Prostate gland (tissue), 2 donors: ENCODE measurements around the gene TTC38.

Experiments
- CTCF ChIP-seq, 4 experiments: fragments of 200-600 bp in 2 of 4; fragments of 450-650 bp in 2 of 4; sonication (generic) in 2 of 4; IDR thresholded peaks; 1 replicate in 3 of 4; 2 replicates in 1 of 4; pipeline ENCODE4 v1.5.1; 2016 to 2019; ENCODE audit warnings: antibody characterized with exemption in 4 of 4, mild to moderate bottlenecking in 2 of 4, moderate library complexity in 2 of 4
- POLR2A ChIP-seq: fragments of 450-650 bp; IDR thresholded peaks from one replicate; pipeline ENCODE4 v1.6.1; 2016; ENCODE audit warnings: antibody characterized with exemption, mild to moderate bottlenecking
- POLR2AphosphoS5 ChIP-seq: sonication (generic); formaldehyde crosslinking; IDR thresholded peaks from one replicate; pipeline ENCODE4 v1.6.1; 2017; ENCODE audit warnings: antibody characterized with exemption

- no peak for TF ChIP-seq POLR2AphosphoS5
- no peak for TF ChIP-seq CTCF (IDR thresholded peaks at IDR 0.05)
- no peak for TF ChIP-seq POLR2A
Measured at GRCh38 chr22:46320716-46321386, 53.0 kb downstream of the TTC38 start.
